HT1080 (cell line): ENCODE data around the gene MFAP3L. TPM values are rescaled to one million over a fixed set of nuclear protein-coding genes. Genes with fewer than 3 reads are reported as not detected.

ENCODE experiments used
- DNase-seq: peaks from one replicate; pipeline ENCODE4 v3.0.0-alpha.2; 2015; ENCODE audit warnings: low read depth
- total RNA-seq: library from RNA; depleted of rRNA; stranded (reverse); fragments of >200 nt; shearing (Covaris generic); gene quantifications from 2 replicates; pipeline ENCODE4 v1.2.3, GENCODE V29; 2014

The MFAP3L gene
- total RNA-seq, 1 experiment from 2014 or later: 18.2 TPM

GRCh38 chr4:170025523-170026252, 507 bp downstream of the MFAP3L start:
- DNase-seq: no peak

- no peak for DNase-seq
Observed at GRCh38 chr4:170022211-170022610, 4.0 kb downstream of the MFAP3L start.

GRCh38 chr4:170017252-170017651, 8.9 kb downstream of the MFAP3L start:
- no peak for DNase-seq

- no peak for DNase-seq
Observed at GRCh38 chr4:170015285-170015684, 10.9 kb downstream of the MFAP3L start.

GRCh38 chr4:170014359-170015011, 11.7 kb downstream of the MFAP3L start:
- peak; percentile 31 for DNase-seq

GRCh38 chr4:170012629-170012958, 13.6 kb downstream of the MFAP3L start:
- DNase-seq: no peak

GRCh38 chr4:170011921-170012628, 14.1 kb downstream of the MFAP3L start:
- DNase-seq: no peak

- DNase-seq: no peak
Observed at GRCh38 chr4:170009291-170009690, 16.9 kb downstream of the MFAP3L start.

- DNase-seq: no peak
Observed at GRCh38 chr4:170008801-170009200, 17.4 kb downstream of the MFAP3L start.

- peak; percentile 47 for DNase-seq
Observed at GRCh38 chr4:170008371-170008770, 17.8 kb downstream of the MFAP3L start.

- DNase-seq: peak; percentile 24
Observed at GRCh38 chr4:170007113-170007512, 19.1 kb downstream of the MFAP3L start.

- no peak for DNase-seq
Observed at GRCh38 chr4:170005472-170005871, 20.7 kb downstream of the MFAP3L start.

- DNase-seq: peak; percentile 79
Observed at GRCh38 chr4:170004651-170005295, 21.4 kb downstream of the MFAP3L start.

- no peak for DNase-seq
Observed at GRCh38 chr4:170003071-170004070, 22.8 kb downstream of the MFAP3L start.

GRCh38 chr4:170001745-170002267, 24.4 kb downstream of the MFAP3L start:
- no peak for DNase-seq

GRCh38 chr4:170001011-170001744, 25.0 kb downstream of the MFAP3L start:
- no peak for DNase-seq

- DNase-seq: no peak
Observed at GRCh38 chr4:169999923-170000322, 26.3 kb downstream of the MFAP3L start.

- DNase-seq: no peak
Observed at GRCh38 chr4:169998981-169999380, 27.2 kb downstream of the MFAP3L start.

GRCh38 chr4:169996379-169997240, 29.6 kb downstream of the MFAP3L start:
- DNase-seq: no peak
